HG02798 (cell line): ENCODE measurements around the gene NEK8.
A peak's percentile ranks its signal among the peaks of the same experiment; 100 is the strongest.
"Not testable (repeated sequence)": the region's sequence is repeated elsewhere in the genome, so short reads cannot be mapped to it uniquely, and the experiment has no call there.

Source experiments
- ATAC-seq: cut with Tn5 transposase; IDR thresholded peaks from one replicate; pipeline ENCODE4 v1.9.1; 2021; ENCODE audit warnings: mild to moderate bottlenecking; ENCODE audit not compliant: unreplicated experiment, poor library complexity

NEK8 gene

DNA sequence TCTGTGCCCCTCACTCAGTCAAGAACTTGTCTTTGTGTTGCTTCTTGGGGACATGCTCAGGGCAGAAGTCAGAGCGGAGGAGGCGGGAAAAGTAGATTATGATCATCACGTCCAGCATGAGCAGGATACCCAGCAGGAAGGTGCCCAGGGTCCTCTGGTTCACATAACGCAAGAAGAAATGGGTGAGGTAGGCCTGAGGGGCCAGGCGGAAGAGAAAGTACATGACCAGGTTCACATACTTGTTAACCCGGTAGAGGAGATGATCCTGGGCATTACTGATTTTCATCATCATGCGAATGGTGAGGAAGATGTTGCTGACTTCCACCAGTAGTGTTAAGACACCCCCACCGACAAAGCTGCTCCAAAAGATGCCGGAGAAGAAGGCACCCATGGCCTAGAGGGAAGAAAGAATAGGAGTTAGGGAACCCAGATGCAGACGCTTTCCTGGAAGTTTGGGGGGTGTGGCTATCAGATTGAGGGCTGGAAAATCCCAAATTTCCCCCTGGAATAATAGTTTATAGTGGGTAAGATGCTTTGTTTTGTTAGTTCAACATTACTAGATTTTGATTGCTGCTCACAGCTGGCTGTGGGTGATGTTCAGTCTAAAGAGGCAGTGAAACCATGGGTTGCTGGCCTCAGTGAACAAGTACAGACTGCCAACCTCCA lies 4.0 kb upstream of the NEK8 start:
- no peak for ATAC-seq

GRCh38 chr17:28725166-28725659 lies 3.4 kb upstream of the NEK8 start:
- ATAC-seq: no peak

DNA sequence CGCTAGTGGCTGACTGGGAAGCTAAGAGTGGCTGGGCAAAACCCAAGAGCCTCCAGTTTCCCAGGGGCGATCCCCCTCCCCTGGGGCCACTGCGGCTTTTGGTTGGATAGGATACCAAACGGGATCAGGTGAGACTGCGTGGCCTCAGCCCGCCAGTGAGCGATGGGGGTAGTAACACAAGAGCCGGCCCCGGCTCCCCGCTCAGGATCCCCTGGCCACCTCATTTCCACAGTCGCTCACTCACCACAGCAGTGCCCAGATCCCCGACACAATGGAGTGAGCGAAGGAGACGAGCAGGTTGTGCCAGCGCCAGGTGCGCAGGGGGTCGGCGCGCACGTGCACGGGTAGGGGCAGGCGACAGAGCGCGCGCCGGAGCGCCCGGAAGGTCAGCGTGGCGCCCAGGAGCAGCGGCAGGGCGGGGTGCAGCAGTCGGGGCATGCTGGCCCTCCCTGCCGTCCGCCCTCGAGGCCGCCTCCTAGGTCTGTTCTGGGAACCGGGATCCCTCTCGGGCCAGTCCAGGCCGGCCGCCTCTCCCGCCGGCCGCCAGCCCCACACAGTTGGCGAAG lies 2.8 kb upstream of the NEK8 start:
- ATAC-seq: peak; percentile 0

DNA sequence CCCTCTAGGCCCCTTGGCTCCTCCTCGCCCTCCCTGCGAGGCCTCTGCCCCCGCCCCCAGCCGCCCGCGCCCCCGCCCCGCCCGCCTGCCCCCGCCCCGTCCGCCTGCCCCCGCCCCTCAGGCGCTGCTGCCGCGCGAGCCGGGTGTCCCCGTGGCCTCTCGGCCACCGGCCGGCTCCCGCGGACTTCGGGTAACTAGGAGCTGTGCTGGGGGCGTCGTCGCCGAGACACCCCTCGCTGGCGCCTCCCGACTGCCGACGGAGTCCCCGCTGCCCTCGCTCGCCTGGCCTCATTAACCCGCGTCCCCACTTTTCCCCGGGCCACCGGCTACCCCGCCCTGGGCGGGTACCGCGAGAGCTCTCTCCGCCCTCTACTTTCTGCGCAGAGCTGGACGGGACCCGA lies 2.4 kb upstream of the NEK8 start, which contains the start of gene TLCD1:
TLCD1 (minus strand) TSS at position 8 of the 401 bp plus-strand sequence. CDS start 136 bp downstream, outside the sequence.
- ATAC-seq: peak; percentile 11

DNA sequence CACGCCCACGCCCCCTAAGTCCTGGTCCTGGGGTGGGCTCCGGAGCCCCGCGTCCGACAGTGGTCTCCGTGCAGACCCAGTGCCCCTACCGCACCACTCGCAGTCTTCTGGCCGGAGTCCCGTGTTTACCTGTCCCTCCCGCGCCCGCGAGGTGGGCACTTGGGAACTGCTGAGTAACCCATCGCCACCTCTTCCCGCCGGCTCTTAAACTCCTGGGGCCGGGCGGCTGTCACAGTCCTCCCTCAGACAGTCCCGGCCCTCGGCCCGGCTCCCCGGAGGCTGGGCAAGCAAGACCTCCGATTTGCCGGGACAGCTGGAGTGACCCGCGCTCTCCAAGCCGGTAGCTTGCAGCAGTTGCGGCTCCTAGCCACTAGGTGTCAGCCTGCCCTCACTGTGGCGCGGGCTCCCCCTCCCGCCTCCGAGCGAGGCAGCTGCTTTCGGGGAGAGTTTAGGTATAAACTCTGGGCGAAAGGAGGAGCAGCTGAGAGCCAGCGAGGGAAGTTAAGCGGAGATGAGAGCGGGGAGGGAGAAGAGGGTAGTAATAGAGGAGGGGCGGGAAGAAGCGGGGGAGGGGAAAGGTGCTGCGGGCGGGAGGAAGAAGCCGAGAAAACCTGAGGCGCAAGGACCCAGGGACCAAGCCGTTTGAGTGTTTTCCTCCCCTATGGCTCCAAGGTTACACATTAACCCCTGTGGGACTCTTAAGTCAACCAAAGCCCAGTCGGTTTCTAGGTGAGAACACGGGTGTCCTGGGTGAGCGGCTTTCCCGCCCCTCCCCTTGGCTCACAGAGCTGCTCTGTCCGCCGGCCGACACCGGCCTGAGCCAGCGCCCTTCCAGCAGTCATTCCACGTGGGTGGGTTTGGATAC lies 1.7 kb upstream of the NEK8 start:
- ATAC-seq: peak; percentile 46

GRCh38 chr17:28729950-28730330 lies 1.4 kb downstream of the NEK8 start:
- no peak for ATAC-seq

DNA sequence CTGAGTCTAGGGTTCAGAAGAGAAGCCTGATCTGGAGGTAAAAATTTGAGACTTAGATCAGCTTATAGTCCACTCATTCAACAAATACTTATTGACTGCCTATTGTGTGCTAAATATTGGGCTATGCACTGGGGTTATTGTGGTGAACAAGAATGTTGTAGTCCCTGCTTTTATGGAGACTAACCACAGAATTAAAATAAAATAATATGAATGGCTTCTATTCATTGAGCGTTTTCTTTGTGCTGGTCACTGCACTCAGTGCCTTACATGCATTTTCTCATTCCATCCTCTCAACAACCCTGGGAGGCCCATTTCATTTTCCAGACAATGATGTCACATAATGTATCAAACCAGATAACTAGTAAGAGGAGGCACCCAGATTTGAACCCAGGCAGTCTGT lies 4.8 kb downstream of the NEK8 start:
- no peak for ATAC-seq

DNA sequence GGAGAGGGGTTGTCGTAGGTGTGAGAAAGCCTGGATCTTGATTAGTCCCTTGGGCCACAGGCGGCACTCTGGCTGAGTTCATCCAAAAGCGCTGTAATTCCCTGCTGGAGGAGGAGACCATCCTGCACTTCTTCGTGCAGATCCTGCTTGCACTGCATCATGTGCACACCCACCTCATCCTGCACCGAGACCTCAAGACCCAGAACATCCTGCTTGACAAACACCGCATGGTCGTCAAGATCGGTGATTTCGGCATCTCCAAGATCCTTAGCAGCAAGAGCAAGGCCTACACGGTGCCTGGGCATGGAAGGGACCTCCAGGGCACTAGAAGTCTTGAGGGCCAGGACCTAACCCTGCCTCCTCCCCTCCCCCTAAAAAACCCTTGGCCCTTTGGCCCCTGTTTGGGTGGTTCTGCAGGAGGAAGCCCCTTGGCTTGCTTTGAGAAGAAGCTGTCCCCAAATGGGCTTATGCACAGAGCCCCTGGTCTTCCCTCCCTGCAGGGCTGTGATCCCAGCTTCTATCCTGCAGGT lies 6.2 kb downstream of the NEK8 start:
- no peak for ATAC-seq

- ATAC-seq: no peak
These were observed 6.7 kb downstream of the NEK8 start for GRCh38 chr17:28735242-28735722.

DNA sequence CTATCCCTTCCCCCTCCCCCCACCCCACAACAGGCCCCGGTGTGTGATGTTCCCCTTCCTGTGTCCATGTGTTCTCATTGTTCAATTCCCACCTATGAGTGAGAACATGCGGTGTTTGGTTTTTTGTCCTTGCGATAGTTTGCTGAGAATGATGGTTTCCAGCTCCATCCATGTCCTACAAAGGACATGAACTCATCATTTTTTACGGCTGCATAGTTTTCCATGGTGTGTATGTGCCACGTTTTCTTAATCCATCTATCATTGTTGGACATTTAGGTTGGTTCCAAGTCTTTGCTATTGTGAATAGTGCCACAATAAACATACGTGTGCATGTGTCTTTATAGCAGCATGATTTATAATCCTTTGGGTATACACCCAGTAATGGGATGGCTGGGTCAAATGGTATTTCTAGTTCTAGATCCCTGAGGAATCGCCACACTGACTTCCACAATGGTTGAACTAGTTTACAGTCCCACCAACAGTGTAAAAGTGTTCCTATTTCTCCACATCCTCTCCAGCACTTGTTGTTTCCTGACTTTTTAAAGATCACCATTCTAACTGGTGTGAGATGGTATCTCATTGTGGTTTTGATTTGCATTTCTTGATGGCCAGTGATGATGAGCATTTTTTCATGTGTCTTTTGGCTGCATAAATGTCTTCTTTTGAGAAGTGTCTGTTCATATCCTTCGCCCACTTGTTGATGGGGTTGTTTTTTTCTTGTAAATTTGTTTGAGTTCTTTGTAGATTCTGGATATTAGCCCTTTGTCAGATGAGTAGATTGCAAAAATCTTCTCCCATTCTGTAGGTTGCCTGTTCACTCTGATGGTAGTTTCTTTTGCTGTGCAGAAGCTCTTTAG lies 7.6 kb downstream of the NEK8 start:
- not testable (repeated sequence) for ATAC-seq

DNA sequence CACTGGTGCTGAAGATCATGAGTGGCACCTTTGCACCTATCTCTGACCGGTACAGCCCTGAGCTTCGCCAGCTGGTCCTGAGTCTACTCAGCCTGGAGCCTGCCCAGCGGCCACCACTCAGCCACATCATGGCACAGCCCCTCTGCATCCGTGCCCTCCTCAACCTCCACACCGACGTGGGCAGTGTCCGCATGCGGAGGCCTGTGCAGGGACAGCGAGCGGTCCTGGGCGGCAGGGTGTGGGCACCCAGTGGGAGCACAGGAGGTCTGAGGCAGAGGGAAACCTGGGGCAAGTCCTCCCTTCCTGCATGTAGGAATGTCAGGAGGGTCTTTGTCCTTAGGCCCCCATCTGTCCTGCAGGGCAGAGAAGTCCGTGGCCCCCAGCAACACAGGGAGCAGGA lies 8.7 kb downstream of the NEK8 start:
- no peak for ATAC-seq

- ATAC-seq: peak; percentile 58
These were observed 9.4 kb downstream of the NEK8 start for GRCh38 chr17:28737770-28738679.

DNA sequence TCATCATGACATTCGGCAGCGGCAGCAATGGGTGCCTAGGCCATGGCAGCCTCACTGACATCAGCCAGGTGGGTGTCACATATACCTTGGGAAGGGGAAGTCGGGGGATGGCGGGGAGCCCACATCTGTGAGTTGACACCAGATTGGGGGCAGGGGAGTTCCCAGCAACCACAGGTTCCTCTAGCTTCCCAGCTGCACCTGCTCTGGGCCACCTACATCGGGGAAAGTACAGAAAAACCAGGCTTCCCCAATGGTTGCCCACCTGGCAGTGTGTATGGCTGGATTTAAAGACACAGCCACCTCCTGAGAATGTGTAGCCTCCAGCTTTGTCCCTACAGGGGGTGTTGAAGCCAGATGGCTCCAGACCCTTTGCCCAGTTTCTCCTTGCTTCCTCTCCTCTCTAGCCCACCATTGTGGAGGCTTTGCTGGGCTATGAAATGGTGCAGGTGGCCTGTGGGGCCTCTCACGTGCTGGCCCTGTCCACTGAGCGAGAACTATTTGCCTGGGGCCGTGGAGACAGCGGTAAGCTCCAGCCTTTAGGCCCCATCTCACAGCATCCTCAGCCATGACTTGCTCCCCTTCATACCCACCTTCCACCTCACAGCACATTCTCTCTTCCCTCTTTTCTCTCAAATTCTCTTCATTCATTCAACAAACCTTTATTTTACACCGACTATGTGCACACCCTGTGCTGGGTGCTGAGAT lies 10.2 kb downstream of the NEK8 start:
- peak; percentile 33 for ATAC-seq

DNA sequence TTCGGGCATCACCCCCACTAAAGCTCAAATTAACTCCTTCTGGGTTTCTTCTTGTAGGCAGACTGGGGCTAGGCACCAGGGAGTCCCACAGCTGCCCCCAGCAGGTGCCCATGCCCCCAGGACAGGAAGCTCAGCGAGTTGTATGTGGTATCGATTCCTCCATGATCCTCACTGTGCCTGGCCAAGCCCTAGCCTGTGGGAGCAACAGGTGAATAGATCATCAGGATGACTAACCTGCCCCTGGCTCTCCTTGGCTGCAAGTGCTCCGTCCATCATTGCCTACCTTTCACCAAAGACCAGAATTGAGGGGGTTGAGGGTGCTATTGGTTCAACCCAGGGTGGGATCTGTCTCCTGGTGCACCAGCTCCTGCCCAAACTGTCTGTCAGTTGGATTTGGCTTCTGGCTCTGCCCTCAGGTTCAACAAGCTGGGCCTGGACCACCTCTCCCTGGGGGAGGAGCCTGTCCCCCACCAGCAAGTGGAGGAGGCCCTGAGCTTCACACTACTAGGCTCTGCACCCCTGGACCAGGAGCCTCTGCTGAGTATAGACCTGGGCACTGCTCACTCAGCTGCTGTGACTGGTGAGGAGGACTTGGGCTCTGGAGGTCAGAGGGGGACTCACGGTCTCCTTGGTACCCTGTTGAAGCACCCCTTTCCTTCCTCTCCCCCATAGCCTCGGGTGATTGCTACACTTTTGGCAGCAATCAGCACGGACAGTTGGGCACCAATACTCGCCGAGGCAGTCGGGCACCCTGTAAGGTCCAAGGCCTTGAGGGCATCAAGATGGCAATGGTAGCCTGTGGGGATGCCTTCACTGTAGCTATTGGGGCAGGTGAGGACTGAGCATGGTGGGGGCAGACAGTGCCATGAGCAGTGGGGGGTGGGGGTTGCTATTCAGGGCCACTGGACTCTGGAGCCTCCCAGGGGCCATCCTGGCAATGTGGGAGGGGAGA lies 12.1 kb downstream of the NEK8 start:
- no peak for ATAC-seq

- no peak for ATAC-seq
These were observed 13.1 kb downstream of the NEK8 start for GRCh38 chr17:28741358-28742349.
